Stimulated activated CD4-positive, alpha-beta T cell treated with anti-CD3 and anti-CD28 coated beads, Interleukin-1b, Interleukin-23, amount 100 ng/mL, for 24 hours (primary cell): Measurements from ENCODE around the gene KIF2A.

Experiments
- DNase-seq, 4 experiments: peaks; one replicate each; pipeline ENCODE4 v3.0.0-alpha.2; 2020; ENCODE audit warnings: low read depth in 4 of 4, low spot score in 1 of 4

Gene KIF2A

DNA sequence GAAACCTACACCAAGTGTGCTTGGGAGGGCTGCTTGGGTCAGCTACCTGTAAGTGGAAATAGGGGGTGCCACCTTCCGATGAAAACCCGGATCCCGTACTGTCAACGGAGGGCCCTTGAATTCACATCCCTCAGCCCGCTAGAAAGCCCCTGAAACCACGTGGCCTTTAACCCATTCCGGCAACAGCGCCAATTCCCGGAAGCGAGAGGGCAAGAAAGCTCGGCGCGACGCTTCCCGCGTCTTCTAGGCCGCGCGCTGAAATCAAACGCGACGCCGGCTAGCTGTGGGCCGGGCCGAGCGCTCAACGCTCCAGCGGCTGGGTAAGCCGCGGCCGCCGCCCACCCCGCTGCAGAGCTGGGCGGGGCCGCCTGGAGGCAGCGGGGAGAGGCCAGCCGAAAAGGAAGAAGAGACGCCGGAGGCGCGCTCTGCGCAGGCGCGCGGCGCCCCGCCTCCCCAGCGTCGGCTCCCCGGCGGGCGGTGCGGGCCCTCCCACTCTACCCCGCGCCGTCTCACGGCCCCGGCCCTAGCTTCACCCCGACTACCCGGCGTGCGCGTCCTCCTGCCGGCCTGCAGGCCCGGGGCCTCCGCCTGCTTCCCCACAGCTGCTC, at the start of gene KIF2A:
TSS of gene KIF2A (plus strand) at position 492 of the 608 bp plus-strand sequence. CDS start 267 bp downstream, outside the sequence.
- DNase-seq = peak; percentile 72 to 88 (median 82)

DNA sequence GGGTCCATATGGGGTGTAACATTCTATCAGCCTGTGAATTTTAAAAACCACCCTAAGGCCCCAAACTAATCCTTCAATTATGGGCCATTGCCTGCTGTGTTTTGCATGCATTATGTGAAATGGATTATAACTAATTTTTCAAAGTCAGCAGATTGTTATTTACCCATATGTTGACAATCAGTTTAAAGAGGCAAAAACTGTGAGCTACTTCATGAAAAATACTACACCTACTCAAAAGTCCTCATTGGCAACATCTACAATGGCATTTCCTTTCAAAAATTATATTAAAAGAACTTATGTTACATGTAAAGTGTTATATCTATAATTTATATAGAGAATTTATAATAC, 49.0 kb upstream of the KIF2A start:
- DNase-seq = no peak

DNA sequence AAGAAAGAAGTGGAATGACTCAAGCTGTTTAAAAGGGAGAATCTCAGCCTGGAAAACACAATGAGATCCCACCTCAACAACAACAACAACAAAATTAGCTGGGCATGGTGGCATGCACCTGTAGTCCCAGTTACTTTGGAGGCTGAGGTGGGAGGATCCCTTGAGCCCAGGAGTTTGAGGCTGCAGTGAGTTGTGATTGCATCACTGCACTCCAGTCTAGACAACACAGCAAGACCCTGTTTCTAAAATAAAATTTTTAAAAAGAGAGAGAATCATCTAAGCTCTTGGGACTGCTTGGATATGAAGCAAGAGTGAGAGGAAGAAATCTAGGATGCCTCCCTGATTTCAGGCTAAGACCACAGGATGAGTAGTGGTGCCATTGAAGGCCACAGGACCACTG, 47.4 kb upstream of the KIF2A start:
- no peak for DNase-seq

DNA sequence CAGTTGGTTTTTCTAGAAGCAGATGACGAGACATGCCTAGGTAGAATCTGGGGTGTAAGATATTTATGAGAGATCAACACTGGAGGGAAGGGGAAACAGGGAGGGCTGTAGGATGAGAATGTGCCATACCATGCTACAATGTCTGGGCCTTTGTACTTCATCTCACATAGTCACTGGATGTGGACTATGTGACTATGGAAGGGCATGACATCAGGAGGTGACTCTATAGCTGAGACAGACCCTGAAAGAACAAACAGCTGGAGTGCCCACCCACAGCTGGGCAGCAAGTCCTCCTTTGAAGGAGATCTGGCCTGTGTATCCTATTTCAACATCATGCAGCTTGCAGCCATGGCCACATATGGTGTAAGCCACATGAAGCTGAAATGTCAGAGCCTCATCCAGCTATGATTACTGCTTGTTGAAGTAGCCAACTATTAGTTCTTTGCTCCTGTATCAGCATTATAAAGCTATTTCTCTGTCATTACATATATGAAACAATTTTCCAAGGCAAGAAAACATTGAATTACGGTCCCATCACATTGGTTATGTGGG, 46.2 kb upstream of the KIF2A start:
- no peak for DNase-seq

DNA sequence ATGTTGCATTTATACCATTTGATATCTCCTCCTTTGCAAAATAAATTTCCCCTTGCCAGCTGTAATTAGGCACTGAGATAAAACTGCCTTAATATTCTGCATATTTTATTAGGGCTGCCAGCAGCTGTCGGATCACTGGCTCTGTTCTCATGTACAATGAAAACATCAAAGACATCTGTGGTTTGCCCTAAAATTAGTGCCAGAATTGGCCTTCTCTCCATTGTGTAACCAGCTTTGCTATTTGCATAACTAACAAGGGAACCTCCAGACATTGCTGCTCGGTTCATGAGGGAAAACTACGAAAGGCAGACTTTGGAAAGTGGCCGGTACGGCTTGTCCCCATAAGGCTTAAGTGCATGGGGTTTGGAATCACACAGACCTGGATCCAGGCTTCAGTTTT, 45.5 kb upstream of the KIF2A start:
- DNase-seq = no peak

DNA sequence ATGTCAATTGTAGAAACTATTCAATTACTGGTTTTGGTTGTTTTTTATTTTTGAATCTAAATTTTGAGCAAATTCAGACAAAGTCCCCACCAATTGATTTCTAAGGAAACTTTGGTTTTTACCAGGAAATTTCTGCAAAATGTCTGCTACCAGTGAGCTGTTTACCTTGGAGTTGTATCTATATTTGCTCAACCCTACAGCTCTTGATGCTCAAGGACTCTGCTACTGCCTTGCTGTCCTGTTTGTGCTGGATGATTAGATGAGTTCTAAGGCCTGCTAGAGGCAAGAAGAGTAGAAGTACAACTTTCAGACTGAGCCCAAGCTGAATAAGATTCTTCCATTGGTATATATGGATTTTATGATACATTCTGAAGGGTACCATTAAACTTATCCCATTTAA, 42.6 kb upstream of the KIF2A start:
- DNase-seq = no peak

DNA sequence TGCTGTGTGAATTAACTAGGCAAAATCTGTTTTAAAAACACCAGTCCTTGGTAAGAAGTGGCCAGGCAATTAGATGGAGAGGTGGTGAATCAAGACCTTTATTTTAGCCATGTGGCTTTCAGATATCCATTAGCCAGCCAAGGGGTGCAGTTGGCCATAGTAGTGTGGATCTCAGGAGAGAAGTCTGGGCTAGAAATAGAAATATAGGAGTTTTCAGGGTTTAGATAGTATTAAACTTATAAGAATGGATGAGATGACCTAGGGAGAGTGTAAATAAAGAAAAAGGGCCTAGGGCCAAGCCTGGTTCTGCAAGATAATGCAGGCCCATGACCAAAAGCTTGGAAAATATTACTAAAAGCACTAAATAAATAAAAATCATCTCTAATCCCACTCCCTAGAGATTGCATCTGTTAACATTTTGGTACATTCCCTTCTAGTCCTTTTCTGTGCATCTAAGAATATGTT, 40.3 kb upstream of the KIF2A start:
- DNase-seq = no peak

DNA sequence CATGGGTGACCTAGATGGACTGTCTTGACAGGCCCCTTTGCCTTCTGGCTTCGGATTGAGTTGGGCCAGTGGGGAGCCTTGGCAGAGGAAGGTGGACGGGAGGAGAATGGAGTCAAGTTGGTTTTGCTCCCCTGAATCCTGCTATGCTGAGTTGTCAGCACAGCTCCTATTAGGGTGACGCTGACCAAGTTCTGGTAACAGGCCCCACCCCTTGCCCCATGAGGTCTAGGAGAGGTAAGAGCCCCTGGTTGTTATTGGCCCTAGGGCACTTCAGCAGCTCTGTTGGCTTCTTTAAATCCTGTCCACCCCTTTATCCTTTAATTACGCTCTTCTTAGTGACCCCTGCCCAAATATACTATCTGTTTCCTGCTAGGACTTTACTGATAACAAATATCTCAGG, 39.4 kb upstream of the KIF2A start:
- DNase-seq = no peak

DNA sequence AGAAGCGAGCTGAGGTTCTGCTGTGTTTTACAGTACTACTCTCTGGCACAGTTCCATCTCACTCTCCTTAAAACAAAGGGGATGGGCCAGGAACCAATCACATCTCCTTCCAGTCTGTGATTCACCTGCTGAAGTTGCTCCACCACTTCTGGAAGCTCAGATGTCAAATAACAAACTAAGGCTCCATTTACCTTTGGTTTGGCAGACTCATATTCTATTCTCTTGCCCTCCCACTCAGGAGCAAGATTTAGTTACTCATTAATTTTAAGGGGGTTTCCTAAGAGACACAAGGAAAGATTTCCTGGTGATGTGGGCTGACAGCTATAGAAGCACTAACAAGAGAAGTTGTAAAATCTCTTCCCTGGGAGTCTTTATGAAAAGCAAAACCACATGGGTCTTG, 37.8 kb upstream of the KIF2A start:
- DNase-seq = no peak

DNA sequence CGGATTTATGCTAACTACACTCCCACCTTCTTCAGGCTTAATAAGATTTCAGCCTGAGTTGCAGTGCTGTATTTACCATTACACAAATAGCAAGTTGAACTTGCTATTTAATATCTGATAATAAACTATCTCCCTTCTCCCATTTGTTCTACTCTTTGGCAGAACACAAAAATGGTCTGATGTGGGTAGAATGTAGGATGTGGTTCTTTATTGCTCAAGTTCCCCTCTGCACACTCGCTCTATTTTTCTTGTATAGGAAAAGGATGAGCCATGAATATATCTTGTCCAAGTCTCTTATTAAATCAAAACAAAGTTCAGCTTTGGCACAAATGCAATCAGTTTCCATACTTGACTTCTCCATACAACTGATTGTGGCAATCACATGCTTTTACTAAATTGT, 37.2 kb upstream of the KIF2A start:
- DNase-seq = no peak

DNA sequence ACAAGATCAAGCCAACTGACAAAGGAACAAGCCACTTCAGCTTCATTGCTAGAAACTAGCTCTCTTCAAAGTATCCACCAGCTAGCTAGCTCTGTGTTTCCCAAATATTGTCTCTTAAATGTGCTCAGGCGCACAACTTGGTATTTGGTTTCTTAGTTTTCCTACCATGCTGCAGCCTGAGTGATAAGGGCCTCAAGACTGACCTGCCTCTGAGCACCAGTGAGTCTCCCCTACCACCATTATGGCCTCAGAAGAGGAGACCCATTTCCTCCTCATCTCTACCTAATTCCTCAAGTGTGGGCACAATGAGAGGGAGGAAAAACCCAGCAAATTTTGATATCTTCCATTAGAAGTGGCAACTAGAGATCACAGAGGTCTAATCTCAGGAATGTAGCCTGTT, 34.6 kb upstream of the KIF2A start:
- no peak for DNase-seq

DNA sequence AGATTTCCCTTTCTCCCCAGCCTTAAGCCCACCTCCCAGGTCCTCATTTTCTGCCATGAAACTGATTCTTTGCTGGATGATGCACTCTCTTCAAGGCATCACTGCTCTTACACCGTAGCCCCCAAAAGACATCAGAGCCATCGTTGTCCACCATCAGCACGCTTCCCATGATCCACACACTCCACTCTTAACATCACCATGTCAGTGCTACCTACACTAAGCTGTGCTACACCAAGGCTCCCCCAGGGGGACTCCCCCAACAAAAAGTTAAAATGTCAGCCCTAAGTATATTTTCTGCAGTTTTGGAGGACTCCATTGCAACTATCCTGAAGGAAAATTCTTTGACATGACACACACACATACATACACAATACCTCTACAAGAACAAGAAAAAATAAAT, 34.1 kb upstream of the KIF2A start:
- no peak for DNase-seq

DNA sequence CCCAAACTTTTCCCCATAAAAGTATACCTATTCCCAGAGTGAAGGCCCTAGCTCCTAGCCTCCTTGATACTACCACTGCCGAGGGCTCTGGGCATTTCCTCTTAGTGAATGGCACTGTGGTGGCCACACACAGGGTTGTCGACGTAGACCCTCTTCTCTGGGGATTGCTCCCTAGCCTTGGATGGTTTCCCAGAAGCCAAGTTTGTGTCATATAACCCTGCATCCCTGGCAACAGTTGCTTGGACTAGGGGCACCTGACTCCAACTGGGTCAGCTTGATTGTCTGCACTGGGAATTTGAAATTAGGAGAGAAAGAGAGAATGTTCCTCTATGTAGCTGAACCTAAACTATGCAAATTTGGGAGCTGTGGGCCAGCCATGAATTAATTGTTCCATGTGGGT, 32.3 kb upstream of the KIF2A start:
- DNase-seq = no peak

DNA sequence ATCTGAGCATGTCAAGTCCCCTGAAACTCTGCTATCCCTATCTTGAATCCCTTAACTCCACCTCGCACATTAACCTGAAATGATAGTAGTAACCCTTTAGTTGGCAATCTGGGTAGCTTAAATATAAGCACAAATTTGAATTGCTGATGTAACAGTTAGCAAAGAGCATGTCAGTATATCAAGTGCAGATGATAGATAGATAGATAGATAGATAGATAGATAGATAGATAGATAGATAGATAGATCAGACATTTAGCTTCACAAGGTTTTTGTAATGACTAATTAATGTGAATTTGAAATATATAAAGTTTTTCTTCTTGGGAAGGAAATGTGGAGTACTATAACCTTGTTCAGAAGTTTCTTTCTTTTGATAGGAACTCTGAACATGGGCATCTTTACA, 30.4 kb upstream of the KIF2A start:
- DNase-seq = no peak

DNA sequence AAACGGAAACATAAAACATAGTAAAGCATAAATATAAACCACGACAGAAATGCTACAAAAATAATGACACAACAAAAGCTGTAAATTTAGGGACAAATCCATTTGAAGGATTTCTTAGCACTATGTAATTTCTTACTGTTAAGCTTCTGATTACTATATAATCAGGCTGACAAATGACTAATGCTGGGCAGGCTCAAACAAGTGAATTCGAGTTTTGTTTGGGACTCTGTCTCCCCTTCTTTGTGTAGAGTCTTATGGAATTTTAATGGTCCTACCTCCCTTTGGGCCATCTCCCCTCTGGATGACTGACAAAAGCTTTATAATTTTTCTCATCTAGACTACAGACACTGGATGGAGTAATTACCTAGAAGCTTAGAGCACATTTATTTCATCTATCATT, 24.6 kb upstream of the KIF2A start:
- DNase-seq = no peak

DNA sequence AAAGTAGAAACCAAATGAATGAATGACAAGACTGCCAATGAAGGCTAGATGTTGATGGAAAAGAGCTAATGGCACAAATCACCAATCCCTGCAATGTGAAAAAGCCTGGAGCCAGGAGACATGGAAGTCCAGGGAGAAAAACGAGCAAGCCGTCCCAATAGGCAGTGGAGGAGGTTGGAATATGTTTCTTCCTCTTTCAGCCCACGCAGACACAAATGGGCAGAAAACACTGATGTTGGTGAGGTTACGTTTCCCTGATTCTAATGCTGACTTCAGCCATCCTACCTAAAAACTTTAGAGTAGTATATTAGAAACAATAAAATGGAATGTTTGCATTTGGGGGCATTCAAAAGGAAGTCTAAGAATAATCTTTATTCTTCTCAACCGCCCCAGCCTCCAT, 23.9 kb upstream of the KIF2A start:
- no peak for DNase-seq

DNA sequence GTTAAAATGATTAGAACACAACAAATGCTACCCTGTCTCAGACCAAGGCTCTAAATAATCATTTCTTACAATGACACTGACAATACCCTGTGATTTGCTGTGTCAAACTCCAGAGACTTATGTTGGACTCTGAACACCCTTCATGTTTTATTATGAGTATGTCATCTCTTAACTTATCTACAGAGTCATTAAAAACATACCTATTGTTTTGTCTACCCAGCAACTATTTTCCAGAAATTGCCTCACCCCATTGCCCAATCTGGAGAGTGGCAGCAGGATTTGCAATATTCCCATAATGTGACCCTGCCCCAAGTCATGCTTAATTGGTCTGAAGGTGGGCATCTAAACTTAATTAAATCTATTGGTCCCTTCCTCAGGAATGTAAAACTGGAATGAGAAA, 23.0 kb upstream of the KIF2A start:
- DNase-seq = no peak

DNA sequence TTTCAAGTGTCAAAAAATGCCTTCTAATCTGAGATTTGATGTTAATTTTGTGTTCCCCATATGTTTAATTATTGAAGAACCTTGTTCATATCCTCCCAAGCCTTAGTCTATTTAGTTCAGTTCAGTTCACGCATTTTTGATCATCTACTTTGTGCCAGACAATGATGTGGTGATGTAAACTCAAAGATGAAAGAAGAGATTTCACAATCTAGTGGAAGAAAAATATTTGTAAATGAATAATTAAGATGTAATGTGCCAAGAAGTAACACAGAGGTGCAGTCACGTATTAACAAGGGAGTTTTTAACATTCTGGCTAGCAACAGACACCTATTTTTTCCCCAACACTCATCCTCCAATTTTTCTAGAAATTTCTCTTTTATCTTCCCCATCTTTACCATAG, 22.1 kb upstream of the KIF2A start:
- DNase-seq = no peak

DNA sequence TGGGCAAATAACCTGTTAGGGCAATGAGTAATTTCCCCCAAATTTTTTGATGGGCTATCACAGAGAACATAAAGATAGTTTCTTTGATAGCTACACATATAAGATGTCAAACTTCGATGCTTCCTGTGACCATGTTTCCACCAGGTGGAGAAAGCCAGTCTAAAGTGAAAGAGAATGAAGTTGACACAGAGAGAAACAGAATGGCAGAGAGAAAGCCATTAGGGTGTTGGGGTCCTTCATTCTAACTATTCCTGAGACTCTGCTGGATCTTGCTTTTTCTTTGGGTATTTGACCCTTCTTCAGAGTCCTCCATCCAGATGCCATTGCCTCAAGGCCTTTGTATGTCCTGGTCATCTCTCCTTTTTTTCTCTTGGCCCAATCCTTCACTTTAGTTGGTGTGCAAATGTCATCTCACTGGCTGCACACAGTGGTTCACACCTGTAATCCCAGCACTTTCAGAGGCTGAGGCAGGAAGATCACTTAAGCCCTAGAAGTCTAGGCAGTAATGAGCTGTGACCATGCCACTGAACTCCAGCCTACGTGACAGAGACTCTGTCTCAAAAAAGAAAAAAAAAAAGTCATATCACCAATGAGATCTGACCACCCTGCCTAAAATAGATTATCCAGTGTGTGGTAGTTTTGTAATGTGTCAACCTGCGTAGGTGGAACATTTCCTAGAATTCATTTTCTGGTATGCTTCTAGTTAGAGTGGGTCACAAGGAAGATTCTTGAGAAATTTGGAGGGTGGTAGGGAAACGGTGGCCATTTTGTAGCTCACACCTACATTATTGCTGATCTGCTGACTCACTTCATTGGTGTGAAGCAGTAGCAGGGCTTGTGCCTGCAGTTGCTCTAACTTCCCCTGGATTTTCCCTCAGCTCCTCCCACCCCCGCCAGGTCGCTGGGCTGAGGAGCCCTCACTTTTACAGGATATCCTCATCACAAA, 20.8 kb upstream of the KIF2A start:
- peak; percentile 31 to 69 (median 38) for DNase-seq

DNA sequence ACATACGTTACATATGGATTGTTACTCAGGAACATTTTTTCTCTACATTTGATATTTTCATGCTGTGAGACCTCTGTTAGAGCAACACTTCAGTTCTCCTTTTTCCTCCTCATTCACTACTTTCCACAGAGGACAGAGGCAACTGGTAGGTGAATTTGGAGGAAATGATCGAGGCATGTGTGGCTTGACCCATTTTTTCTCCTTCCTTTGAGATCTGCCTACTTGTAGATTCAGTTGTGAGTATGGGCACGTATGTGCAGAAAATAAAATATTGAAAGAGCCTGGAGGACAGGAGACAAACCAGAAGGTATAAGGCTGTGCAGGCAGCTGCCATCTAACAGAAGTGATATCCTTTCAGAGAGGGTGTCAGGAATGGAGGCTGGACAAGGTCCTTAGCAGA, 19.2 kb upstream of the KIF2A start:
- DNase-seq = no peak

DNA sequence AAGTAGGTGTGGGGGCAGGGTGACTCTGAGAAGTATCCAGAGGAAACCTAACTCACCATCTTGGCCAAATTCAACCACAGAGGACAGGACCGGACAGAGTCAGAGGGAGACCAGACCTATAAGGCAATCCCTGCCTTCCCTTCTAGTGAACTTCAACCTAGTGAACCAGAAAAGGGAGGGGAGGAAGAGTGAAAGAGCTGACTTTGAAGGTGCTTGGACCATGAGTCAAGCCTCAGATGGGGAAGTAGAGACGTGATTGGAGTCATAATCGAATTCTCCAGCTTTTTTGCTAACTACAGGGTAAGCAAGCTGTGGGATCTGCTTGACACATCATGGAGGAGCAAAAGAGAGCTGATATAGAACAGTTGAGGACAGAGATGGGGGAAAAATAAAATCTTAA, 18.8 kb upstream of the KIF2A start:
- no peak for DNase-seq

DNA sequence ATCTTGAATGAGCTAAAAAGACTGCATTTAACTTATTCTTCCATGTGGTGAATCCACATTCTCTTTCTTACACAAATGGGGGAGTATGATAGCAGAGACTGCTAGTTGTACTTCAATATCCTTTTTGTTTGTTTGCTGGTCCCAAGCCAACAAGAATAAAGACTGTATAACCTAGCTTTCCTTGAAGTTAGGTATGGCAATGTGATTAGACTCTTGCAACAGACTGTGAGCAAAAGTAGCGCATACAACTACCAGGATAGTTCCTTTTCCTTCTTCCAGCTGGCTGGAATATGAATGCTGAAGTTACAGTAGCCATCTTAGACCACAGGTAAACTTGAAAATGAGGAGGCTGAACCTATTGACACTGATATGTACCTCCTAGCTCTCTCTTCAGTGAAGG, 17.9 kb upstream of the KIF2A start:
- no peak for DNase-seq
